Testis (tissue), 3 donors: Measurements from ENCODE around the gene RCC2. TPM values are rescaled to one million over a fixed set of nuclear protein-coding genes. Genes with fewer than 3 reads are reported as not detected.

Experiments used
- DNase-seq: peaks from one replicate; pipeline ENCODE4 v3.0.0-alpha.2; 2019
- H3K27ac ChIP-seq, 2 donors: fragments of 200-600 bp; sonication (generic); one replicate each; pipeline ENCODE4 v1.5.1; 2019
- H3K27me3 ChIP-seq: fragments of 200-600 bp; sonication (generic); one replicate; pipeline ENCODE4 v1.5.1; 2019
- H3K36me3 ChIP-seq: fragments of 200-600 bp; sonication (generic); one replicate; pipeline ENCODE4 v1.5.1; 2017; ENCODE audit warnings: low read depth; ENCODE audit errors: missing control alignments
- H3K4me1 ChIP-seq: fragments of 200-600 bp; sonication (generic); one replicate; pipeline ENCODE4 v1.5.1; 2019
- H3K4me3 ChIP-seq, 2 donors: fragments of 200-600 bp; sonication (generic); one replicate each; pipeline ENCODE4 v1.5.1; 2017 to 2019
- H3K9me3 ChIP-seq: fragments of 200-600 bp; sonication (generic); one replicate; pipeline ENCODE4 v1.5.1; 2017
- POLR2A ChIP-seq: fragments of 450-650 bp; IDR thresholded peaks from one replicate; pipeline ENCODE4 v1.6.1; 2017; ENCODE audit warnings: antibody characterized with exemption, mild to moderate bottlenecking, moderate library complexity
- WGBS, 2 donors: methylation state at CpG; one replicate each; pipeline ENCODE4 v1.1.5; 2018; 5-methylcytosine and 5-hydroxymethylcytosine counted together
- intact Hi-C: fragments of 100-400 bp; cut with DNase I; formaldehyde crosslinking; loops from one replicate; pipeline ENCODE4 v1.15.1; 2023; ENCODE audit warnings: low total_unique reads
- polyA plus RNA-seq: library from polyadenylated mRNA; stranded (reverse); fragments of 350-450 nt; fragmentation: Illumina TruSeq; extraction: RNeasy Lipid Tissue Mini Kit (QIAGEN cat#74804); gene quantifications from one replicate; pipeline ENCODE4 v1.2.3, GENCODE V29; 2014; ENCODE audit warnings: low read depth, low replicate concordance; ENCODE audit not compliant: insufficient read depth
- total RNA-seq, 2 donors: library from RNA; depleted of rRNA; stranded (reverse); fragments of >200 nt; gene quantifications; one replicate each; pipeline ENCODE4 v1.2.3, GENCODE V29; 2016
- TF ChIP-seq, protein P1 (sequence below), 3 experiments: fragments of 450-650 bp in 2 of 3; fragments of 200-600 bp in 1 of 3; sonication (generic) in 1 of 3; IDR thresholded peaks; one replicate each; pipeline ENCODE4 v1.5.1; 2016 to 2019; ENCODE audit warnings: antibody characterized with exemption in 3 of 3, mild to moderate bottlenecking in 2 of 3, moderate library complexity in 1 of 3

RCC2 gene
- total and polyA plus RNA-seq, 3 donors from 2014 or later, result 42.2 to 60.2 (median 55.0) TPM

DNA sequence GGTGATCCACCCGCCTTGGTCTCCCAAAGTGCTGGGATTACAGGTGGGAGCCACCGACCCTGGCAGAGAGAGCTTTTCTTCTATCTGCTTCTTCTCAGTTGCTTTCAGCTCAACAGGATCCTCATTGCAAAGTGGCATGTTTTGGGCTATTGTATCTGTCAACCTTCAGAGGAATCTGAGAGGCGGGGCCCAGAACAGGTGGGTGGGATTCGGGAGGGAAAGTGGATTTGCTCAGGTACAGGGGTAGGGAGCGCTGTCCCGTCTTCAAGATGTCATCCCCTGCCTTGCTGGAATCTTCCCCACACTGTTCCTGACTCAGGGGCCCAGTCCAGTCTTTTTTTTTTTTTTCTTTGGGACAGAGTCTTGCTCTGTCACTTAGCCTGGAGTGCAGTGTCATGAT lies 26.9 kb upstream of the RCC2 start:
- 73 to 89% methylated on average over 6 of the region's 6 CpGs for WGBS, 2 donors
- DNase-seq, result no peak
- Histone ChIP-seq H3K27ac (no peak overlapping the region), H3K4me3 (no peak overlapping the region), H3K27me3 (no peaks in the 10 kb centered on the region), H3K9me3 (no peaks in the 10 kb centered on the region), H3K4me1 (no peaks in the 10 kb centered on the region), H3K36me3 (no peaks in the 10 kb centered on the region)
- TF ChIP-seq POLR2A, result no peak
- TF ChIP-seq, protein P1, sequence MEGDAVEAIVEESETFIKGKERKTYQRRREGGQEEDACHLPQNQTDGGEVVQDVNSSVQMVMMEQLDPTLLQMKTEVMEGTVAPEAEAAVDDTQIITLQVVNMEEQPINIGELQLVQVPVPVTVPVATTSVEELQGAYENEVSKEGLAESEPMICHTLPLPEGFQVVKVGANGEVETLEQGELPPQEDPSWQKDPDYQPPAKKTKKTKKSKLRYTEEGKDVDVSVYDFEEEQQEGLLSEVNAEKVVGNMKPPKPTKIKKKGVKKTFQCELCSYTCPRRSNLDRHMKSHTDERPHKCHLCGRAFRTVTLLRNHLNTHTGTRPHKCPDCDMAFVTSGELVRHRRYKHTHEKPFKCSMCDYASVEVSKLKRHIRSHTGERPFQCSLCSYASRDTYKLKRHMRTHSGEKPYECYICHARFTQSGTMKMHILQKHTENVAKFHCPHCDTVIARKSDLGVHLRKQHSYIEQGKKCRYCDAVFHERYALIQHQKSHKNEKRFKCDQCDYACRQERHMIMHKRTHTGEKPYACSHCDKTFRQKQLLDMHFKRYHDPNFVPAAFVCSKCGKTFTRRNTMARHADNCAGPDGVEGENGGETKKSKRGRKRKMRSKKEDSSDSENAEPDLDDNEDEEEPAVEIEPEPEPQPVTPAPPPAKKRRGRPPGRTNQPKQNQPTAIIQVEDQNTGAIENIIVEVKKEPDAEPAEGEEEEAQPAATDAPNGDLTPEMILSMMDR (IDR thresholded peaks at IDR 0.05), result no peak
- intact Hi-C loops, result no loop called here

DNA sequence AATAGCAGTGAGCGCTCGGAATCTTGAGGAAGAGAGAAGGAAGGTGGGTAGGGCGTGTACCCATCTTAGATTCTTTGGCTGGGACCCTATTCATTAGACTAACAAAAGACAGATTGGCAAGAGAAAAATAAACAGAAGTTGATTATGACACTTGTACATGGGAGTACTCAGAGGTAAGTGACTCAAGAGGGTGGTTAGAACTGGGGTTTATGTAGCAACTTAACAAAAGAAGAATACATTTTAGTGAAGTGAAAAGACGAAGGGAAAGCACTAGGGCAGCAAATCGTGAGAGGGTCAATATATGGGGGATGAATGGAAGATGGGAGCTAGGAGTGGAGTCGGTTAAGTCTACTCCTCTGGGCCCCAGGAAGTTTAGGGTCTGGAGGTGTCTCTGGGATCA lies 25.8 kb upstream of the RCC2 start:
- Histone ChIP-seq H3K9me3 (no peaks in the 10 kb centered on the region), H3K4me1 (no peaks in the 10 kb centered on the region), H3K4me3 (no peak overlapping the region), H3K36me3 (no peaks in the 10 kb centered on the region), H3K27ac (no peak overlapping the region), H3K27me3 (no peaks in the 10 kb centered on the region)
- no peak for DNase-seq
- 77 to 80% methylated on average over 6 of the region's 6 CpGs for WGBS, 2 donors
- intact Hi-C loops, result no loop called here
- TF ChIP-seq, protein P1 (IDR thresholded peaks at IDR 0.05), result no peak
- no peak for TF ChIP-seq POLR2A

DNA sequence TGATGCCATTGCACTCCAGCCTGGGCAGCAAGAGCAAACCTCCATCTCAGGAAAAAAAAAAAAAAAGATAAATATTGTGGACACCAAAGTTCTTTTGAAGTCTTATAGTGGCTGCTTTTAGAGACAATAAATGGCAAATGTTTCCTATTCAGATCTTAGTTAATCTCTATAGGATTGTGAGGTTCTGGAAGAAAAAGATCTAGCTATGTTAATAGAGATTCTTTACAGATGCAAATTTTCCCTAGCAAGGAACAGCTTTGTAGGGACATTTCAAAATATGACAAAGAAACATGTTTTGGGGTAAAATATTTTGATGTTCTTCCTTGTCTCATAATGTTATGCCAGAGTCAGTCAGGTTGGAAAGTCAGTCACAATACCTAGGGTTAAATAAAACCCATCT lies 24.5 kb upstream of the RCC2 start:
- H3K9me3 ChIP-seq, result no peaks in the 10 kb centered on the region
- no peak overlapping the region for H3K4me3 ChIP-seq

DNA sequence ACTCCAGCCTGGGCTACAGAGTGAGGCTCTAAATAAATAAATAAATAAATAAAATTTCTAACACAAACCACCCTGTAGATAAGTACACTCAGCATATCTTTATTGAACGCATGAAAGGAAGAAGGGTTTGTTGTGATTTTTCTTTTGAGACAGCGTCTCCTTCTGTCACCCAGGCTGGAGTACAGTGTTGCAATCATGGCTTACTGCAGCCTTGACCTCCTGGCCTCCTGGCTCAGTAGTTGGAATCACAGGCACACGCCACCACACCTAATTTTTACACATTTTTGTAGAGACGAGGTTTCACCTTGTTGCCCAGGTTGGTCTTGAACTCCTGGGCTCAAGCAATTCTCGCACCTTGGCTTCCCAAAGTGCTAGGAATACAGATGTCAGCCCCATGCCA lies 23.2 kb upstream of the RCC2 start:
- no peak for DNase-seq
- no peaks in the 10 kb centered on the region for H3K9me3 ChIP-seq
- no peaks in the 10 kb centered on the region for H3K4me1 ChIP-seq
- H3K27ac ChIP-seq, result no peak overlapping the region
- no peaks in the 10 kb centered on the region for H3K27me3 ChIP-seq
- H3K4me3 ChIP-seq, result no peak overlapping the region
- TF ChIP-seq, protein P1 (IDR thresholded peaks at IDR 0.05), result no peak
- TF ChIP-seq POLR2A, result no peak
- no peaks in the 10 kb centered on the region for H3K36me3 ChIP-seq
- 53 to 69% methylated on average over 5 of the region's 5 CpGs for WGBS, 2 donors
- intact Hi-C loops, result no loop called here

More for the DNA sequence above, 24.5 kb upstream of the RCC2 start:
- no peak for DNase-seq
- H3K27ac ChIP-seq, result no peak overlapping the region
- intact Hi-C loops, result no loop called here
- H3K27me3 ChIP-seq, result no peaks in the 10 kb centered on the region
- no peaks in the 10 kb centered on the region for H3K4me1 ChIP-seq
- no peaks in the 10 kb centered on the region for H3K36me3 ChIP-seq
- TF ChIP-seq, protein P1 (IDR thresholded peaks at IDR 0.05), result no peak
- TF ChIP-seq POLR2A, result no peak

DNA sequence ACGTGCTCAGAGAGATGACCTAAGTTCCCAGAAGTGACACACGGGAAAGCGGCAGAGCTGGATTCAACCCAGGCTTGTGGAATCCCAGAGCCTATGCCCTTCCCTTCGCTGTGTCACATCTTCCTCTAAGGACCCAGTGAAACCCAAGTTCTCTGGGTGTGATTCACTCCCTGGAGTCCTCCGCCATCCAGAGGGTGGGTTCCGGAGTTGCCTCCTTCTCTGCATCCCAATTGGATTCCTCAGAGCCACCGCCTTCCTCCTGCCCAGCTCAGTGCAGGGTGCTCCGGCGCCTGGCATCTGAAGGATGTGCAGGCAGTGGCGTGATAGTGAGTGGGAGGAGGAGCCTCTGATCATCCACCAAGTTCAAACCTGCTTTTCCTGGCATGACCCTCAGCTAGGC lies 20.7 kb upstream of the RCC2 start:
- Histone ChIP-seq H3K36me3 (no peaks in the 10 kb centered on the region), H3K27ac (no peak overlapping the region), H3K27me3 (no peaks in the 10 kb centered on the region), H3K4me1 (no peaks in the 10 kb centered on the region), H3K4me3 (no peak overlapping the region), H3K9me3 (no peaks in the 10 kb centered on the region)
- 75 to 76% methylated on average over 7 to 10 of the region's 10 CpGs for whole genome bisulfite sequencing, 2 donors
- TF ChIP-seq, protein P1 (IDR thresholded peaks at IDR 0.05), result no peak
- no peak for TF ChIP-seq POLR2A
- intact Hi-C loops, result no loop called here
- DNase-seq, result no peak
